Measurements from ENCODE around the gene UNK.

- TF ChIP-seq, protein P1, sequence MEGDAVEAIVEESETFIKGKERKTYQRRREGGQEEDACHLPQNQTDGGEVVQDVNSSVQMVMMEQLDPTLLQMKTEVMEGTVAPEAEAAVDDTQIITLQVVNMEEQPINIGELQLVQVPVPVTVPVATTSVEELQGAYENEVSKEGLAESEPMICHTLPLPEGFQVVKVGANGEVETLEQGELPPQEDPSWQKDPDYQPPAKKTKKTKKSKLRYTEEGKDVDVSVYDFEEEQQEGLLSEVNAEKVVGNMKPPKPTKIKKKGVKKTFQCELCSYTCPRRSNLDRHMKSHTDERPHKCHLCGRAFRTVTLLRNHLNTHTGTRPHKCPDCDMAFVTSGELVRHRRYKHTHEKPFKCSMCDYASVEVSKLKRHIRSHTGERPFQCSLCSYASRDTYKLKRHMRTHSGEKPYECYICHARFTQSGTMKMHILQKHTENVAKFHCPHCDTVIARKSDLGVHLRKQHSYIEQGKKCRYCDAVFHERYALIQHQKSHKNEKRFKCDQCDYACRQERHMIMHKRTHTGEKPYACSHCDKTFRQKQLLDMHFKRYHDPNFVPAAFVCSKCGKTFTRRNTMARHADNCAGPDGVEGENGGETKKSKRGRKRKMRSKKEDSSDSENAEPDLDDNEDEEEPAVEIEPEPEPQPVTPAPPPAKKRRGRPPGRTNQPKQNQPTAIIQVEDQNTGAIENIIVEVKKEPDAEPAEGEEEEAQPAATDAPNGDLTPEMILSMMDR (conservative IDR thresholded peaks at IDR 0.05 in 1 of 2, IDR thresholded peaks at IDR 0.05 in 1 of 2; ENCODE audit: low read depth in 1 of 2, low read length in 2 of 2), result no peak
- no peak for TF ChIP-seq EZH2 (IDR thresholded peaks at IDR 0.05; ENCODE audit: low read length, missing control alignments)
Measured at GRCh38 chr17:75779250-75779986, 5.2 kb upstream of the UNK start.
